Thoracic aorta (tissue), 2 donors: Measurements from ENCODE around the gene FRMD6. TPM values are rescaled to one million over a fixed set of nuclear protein-coding genes. Genes with fewer than 3 reads are reported as not detected.
A peak's percentile ranks its signal among the peaks of the same experiment; 100 is the strongest.

ENCODE experiments used
- ATAC-seq: fragments of 150-250 bp; one replicate; pipeline ENCODE4 v1.8.0; 2017; ENCODE audit warnings: low read depth; ENCODE audit not compliant: insufficient number of reproducible peaks, low FRiP score
- DNase-seq: peaks from one replicate; pipeline ENCODE4 v3.0.0-alpha.2; 2020; ENCODE audit warnings: low spot score
- H3K27ac ChIP-seq, 2 donors: fragments of 200-600 bp; sonication (generic); 1 replicate in 1 of 2; 2 replicates in 1 of 2; pipeline ENCODE4 v1.5.1; 2016; ENCODE audit warnings: mild to moderate bottlenecking in 2 of 2, moderate library complexity in 2 of 2
- H3K27me3 ChIP-seq: fragments of 200-600 bp; sonication (generic); replicated peaks from 2 replicates; pipeline ENCODE4 v1.6.0; 2016; ENCODE audit warnings: mild to moderate bottlenecking; ENCODE audit not compliant: insufficient read depth
- H3K36me3 ChIP-seq: fragments of 200-600 bp; sonication (generic); one replicate; pipeline ENCODE4 v1.5.1; 2016
- H3K4me1 ChIP-seq, 2 donors: fragments of 200-600 bp; sonication (generic); 1 replicate in 1 of 2; 2 replicates in 1 of 2; pipeline versions ENCODE4 v1.5.1 to v1.6.0; 2016; ENCODE audit warnings: low read depth in 2 of 2, mild to moderate bottlenecking in 1 of 2; ENCODE audit not compliant: control insufficient read depth in 1 of 2
- H3K4me3 ChIP-seq: fragments of 200-600 bp; sonication (generic); 2 replicates; pipeline ENCODE4 v1.5.1; 2016; ENCODE audit warnings: mild to moderate bottlenecking
- H3K9me3 ChIP-seq: fragments of 200-600 bp; sonication (generic); 2 replicates; pipeline ENCODE4 v1.5.1; 2016
- total RNA-seq, 2 donors: library from RNA; depleted of rRNA; stranded (reverse); fragments of >200 nt; gene quantifications; one replicate each; pipeline versions ENCODE4 v1.1.0 to v1.2.3, GENCODE V29; 2016
- TF ChIP-seq, protein P1 (sequence below): fragments of 200-600 bp; sonication (generic); IDR thresholded peaks from one replicate; pipeline ENCODE4 v1.5.1; 2019; ENCODE audit warnings: antibody characterized with exemption

Gene FRMD6
- total RNA-seq, 2 donors from 2014 or later: 72.3 to 79.6 TPM

DNA sequence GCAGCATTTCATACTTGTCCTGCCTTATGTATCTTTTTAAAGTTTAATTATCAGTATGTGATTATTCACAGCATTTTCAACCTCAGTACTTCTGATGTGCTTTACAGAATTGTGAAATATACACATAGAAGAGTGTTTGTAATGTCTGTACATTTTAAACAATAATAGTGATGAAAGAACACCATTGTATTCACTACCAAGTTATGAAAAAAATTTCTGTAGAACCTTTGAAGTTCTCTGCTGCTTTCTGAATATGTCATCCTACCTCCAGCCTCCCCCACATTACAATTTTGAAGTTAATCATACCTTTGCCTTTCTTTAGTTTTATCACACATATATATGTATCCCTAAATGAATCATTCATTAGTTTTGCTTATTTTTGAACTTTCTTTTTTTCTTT is 24.8 kb downstream of the FRMD6 start:
- Histone ChIP-seq H3K27me3 (no peaks in the 10 kb centered on the region), H3K4me1 (peaks cover 19 to 52% of the 10 kb centered on the region in 2 donors), H3K27ac (peak overlapping the region in 1 of 2 donors; percentile 8), H3K36me3 (no peaks in the 10 kb centered on the region), H3K4me3 (no peak overlapping the region), H3K9me3 (no peaks in the 10 kb centered on the region)
- ATAC-seq: no peak
- TF ChIP-seq, protein P1, sequence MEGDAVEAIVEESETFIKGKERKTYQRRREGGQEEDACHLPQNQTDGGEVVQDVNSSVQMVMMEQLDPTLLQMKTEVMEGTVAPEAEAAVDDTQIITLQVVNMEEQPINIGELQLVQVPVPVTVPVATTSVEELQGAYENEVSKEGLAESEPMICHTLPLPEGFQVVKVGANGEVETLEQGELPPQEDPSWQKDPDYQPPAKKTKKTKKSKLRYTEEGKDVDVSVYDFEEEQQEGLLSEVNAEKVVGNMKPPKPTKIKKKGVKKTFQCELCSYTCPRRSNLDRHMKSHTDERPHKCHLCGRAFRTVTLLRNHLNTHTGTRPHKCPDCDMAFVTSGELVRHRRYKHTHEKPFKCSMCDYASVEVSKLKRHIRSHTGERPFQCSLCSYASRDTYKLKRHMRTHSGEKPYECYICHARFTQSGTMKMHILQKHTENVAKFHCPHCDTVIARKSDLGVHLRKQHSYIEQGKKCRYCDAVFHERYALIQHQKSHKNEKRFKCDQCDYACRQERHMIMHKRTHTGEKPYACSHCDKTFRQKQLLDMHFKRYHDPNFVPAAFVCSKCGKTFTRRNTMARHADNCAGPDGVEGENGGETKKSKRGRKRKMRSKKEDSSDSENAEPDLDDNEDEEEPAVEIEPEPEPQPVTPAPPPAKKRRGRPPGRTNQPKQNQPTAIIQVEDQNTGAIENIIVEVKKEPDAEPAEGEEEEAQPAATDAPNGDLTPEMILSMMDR: no peak
- no peak for DNase-seq

DNA sequence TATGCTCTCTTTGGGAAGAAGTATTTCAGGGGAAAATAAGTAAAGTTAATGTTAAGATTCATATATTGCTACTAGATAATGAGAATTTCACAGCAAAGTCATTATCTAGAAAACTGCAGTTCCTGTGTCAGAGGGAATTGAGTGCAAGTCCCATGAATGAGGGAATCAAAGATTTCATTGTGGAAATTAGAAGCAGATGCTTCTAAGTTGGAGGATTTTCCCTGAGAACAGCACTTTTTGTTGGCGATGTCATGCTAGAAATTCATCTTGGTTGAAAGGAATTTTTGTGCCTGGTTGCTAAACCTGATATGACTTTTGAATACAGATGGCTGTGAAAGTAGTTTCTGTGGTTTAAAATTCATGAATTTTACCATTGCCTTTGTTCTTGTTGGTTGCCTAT is 25.6 kb downstream of the FRMD6 start:
- Histone ChIP-seq H3K36me3 (no peaks in the 10 kb centered on the region), H3K4me1 (peaks cover 19 to 53% of the 10 kb centered on the region in 2 donors), H3K27me3 (no peaks in the 10 kb centered on the region), H3K4me3 (no peak overlapping the region), H3K27ac (no peak overlapping the region), H3K9me3 (no peaks in the 10 kb centered on the region)
- TF ChIP-seq, protein P1: no peak
- ATAC-seq (no peak), DNase-seq (no peak)

DNA sequence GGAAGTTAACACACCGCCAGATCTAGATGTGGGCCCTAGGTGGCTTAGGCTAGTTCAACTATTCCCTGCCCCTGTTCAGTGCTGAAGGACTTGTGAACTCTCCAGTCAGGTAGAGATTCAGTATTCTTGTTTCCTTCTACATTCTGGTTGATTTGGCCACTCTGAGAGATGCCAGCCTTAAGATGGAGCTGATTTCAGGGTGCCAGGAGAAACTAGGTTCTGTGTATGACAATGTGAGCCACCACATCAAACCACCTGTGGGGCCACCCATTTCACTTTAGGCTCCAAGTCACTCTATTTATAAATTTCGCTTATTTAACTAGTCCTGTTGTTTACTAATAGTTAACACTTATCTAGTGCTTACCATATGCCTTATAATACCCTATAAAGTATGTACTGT is 26.0 kb downstream of the FRMD6 start:
- no peaks in the 10 kb centered on the region for H3K9me3 ChIP-seq
- no peaks in the 10 kb centered on the region for H3K27me3 ChIP-seq
- TF ChIP-seq, protein P1: no peak
- DNase-seq (no peak), ATAC-seq (no peak)
- peaks cover 19 to 53% of the 10 kb centered on the region in 2 donors for H3K4me1 ChIP-seq
- H3K36me3 ChIP-seq: no peaks in the 10 kb centered on the region
- H3K4me3 ChIP-seq: no peak overlapping the region
- no peak overlapping the region for H3K27ac ChIP-seq

DNA sequence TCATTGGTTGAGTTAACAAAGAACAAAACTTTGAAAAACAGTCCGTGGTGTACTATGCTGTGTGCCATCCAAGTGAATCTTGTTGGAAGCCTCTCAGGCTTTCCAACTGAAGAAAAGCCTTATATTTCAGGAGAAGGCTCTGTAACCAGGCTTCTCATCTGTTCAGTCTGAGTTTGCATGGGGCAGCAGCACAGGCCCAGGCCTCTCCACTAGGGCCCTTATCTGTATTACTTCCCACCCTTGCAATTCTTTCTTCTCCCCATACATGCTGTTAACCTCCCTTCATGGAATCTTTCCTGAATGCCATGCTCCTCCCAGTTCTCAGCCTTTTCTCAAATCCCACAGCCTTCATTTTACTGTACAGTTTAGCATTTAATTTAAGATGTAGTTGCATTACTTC is 28.3 kb downstream of the FRMD6 start:
- Histone ChIP-seq H3K27me3 (no peaks in the 10 kb centered on the region), H3K4me1 (peaks cover 18 to 49% of the 10 kb centered on the region in 2 donors), H3K9me3 (no peaks in the 10 kb centered on the region), H3K36me3 (no peaks in the 10 kb centered on the region), H3K4me3 (no peak overlapping the region), H3K27ac (no peak overlapping the region)
- DNase-seq (no peak), ATAC-seq (no peak)
- TF ChIP-seq, protein P1: no peak

DNA sequence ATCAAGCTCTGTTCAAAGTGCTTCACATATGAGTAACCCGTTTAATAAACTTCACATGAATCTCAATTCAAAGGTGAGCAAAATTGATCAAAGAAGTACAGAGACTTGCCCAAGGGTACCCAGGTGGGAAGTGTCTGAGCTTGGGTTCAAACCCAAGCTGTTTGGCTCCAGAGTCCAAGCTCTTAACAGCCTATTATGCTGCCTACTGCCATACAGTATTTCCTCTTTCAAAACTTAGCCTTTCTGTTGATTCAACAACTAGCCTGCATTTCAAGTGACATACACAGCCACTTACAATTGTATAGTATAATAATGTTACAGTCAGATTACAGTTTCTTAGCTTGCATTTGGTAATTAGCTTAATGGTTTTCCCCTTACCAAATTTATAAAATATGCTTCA is 29.7 kb downstream of the FRMD6 start:
- DNase-seq: no peak
- TF ChIP-seq, protein P1: no peak
- Histone ChIP-seq H3K36me3 (no peaks in the 10 kb centered on the region), H3K27ac (no peak overlapping the region), H3K4me3 (no peak overlapping the region), H3K9me3 (no peaks in the 10 kb centered on the region), H3K27me3 (no peaks in the 10 kb centered on the region), H3K4me1 (peaks cover 6 to 38% of the 10 kb centered on the region in 2 donors)
- no peak for ATAC-seq
